GM13977 (cell line): ENCODE measurements around the gene CLCN6.

Experiments
- DNase-seq: peaks from one replicate; pipeline ENCODE4 v3.0.0; 2012; ENCODE audit warnings: low spot score
- in situ Hi-C: fragments of 300-500 bp; cut with MboI; formaldehyde crosslinking; loops from one replicate; pipeline ENCODE4 v1.12.0; 2022; ENCODE audit warnings: low sequenced_read_pairs, low pct_unique_long_range_greater_than_20kb, mixed read lengths, inconsistent platforms; ENCODE audit not compliant: unreplicated experiment
- TF ChIP-seq, protein P1 (sequence below): IDR thresholded peaks from 2 replicates; pipeline ENCODE4 v1.5.1; 2012; ENCODE audit warnings: mild to moderate bottlenecking, control low read depth; ENCODE audit not compliant: insufficient read depth; ENCODE audit errors: extremely low read depth, missing control alignments

The CLCN6 gene

DNA sequence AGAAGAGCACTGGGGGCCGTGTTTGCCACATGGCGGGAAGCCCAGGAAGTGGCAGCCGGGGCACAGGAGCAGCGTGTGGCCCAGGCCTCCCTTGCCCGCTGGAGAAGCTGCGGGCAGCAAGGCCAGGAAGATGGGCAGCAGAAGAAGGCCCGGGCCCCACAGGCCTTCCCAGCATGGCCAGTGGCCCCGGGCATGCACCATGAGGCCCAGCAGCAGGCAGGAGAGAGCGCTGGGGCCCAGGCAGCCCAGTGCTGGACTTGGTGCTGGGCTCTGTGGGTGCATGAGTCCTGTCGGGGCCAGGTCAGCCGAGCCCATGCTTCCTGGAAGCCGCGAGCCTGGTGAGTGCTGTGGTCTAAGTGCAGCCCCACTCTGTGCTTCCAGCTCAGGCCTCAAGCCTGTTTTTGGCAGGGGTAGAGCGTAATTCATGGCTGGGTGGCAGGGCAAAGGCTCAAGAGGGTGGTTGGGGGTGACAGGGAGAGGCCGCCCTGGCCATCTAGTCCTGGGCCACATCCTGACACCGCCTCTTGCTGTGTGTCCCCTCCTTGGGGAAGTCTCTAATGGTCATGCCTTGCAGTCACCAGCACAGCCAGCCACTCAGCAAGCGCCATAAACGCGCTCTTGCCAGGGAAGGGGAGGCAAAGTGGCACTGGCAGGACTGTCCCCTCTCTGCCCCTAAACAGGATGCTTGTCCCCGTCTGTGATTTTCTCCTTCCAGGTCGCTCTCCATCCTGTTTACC is 21.6 kb upstream of the CLCN6 start:
- no peak for DNase-seq
- TF ChIP-seq, protein P1, sequence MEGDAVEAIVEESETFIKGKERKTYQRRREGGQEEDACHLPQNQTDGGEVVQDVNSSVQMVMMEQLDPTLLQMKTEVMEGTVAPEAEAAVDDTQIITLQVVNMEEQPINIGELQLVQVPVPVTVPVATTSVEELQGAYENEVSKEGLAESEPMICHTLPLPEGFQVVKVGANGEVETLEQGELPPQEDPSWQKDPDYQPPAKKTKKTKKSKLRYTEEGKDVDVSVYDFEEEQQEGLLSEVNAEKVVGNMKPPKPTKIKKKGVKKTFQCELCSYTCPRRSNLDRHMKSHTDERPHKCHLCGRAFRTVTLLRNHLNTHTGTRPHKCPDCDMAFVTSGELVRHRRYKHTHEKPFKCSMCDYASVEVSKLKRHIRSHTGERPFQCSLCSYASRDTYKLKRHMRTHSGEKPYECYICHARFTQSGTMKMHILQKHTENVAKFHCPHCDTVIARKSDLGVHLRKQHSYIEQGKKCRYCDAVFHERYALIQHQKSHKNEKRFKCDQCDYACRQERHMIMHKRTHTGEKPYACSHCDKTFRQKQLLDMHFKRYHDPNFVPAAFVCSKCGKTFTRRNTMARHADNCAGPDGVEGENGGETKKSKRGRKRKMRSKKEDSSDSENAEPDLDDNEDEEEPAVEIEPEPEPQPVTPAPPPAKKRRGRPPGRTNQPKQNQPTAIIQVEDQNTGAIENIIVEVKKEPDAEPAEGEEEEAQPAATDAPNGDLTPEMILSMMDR: no peak
- in situ Hi-C loops: no loop called here

DNA sequence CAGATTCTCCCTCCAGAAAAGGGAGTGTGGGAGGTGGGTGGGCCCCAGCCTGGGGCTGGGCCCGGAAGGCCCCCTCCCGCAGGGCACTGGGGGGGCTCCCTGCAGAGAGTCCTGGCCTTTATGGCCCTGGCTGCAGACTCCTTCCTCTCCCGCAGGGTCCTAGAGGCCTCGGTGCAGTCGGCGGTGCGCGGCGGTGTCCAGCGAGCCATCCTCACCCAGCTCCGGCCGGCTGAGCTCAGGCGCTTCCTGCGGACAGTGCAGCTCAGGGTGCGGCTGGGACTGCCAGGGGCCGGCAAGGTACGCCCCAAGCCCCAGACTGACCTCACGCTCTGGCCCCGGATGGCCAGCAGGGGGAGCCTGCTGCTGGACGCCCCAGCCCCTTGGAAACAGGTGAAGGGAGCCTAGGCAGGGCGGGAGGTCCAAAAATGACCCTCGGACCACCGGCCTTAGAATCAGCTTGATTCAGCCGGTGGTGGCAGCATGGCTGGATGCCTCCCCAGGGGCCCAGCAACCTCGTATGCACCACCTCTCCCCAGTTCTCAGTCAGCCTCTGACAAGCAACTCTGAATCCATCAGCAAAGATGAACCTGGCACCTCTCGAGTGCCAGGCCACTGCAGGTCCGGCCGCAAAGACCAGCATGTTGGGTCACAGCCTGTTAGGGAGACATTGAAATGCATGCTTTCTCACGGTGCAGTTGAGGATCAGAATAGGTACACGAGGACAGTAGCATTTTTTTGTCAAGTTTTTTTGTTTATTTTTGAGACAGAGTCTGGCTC is 20.8 kb upstream of the CLCN6 start:
- TF ChIP-seq, protein P1: peak; percentile 94
- in situ Hi-C loops: no loop called here
- peak; percentile 85 for DNase-seq

DNA sequence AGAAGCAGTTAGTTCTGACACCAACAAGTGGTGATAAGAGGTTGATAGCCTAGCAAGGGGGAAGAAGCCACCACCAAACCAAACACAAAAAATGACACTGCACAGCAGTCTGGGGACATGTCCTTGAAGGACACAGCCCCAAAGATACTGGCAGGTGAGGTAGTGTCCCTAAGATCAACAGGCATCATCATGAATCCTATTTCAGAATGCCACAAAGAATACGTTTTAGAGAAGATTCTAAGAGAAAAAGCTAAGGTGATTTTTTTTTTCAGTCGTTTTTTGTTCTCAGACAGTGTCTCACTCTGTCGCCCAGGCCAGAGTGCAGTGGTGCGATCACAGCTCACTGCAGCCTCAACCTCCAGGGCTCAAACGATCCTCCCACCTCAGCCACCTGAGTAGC is 19.8 kb upstream of the CLCN6 start:
- in situ Hi-C loops: no loop called here
- DNase-seq: no peak
- TF ChIP-seq, protein P1: no peak

DNA sequence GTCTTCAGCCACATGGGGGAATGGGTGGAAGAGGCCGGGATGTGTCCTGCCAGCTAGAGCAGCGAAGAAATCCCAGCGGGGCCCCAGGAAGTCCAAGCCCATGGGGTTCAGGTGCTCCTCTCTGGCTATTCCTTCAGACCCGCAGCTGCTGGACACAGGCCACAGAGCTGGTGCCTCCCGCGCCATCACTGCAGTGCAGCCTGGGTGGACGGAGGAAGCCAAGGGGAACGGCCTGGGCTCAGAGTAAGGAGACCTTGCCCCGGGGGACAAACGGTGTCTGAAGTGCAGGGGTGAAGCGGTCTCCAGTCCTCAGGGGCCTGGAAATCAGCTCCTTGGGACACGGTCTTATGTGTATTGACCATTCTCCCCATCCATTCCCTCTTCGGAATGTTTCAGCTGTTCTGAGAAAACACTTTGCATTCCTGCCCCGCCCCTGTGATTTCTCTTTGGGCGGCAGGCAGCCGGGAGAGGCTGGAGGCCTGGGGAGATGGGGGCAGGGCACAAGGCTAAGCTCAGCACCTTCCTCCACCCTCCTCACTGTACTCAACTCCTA is 18.7 kb upstream of the CLCN6 start:
- DNase-seq: no peak
- TF ChIP-seq, protein P1: no peak
- in situ Hi-C loops: no loop called here

DNA sequence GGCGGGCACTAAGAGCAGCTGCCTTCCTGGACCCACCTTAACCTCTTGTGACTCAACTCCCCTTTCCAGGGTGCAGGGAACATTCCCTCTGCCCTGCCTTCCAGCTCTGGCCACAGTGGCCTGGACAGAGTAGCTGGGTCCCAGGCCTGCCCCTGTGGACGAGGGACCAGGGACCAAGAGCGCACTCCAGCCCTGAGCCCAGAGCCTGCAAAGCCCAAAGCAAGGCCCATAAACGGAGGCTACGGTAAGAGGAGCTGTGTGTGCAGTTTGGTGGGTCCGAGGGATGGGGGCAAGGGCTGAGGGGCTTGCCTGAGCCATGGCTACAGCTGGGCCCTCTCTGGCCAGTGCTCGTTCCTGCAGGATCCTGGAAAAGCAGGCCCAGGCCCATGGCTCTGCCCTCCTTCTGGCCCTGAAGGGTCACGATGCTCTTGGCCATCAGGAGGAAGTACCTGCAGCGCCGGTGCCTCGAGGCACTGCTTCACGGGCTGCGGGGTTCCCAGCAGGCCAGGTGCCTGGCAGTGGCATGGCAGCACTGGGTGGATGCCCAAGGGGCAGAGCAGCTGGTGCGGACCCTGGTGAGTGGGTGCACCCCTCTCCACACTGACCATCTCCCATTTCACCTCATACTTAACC is 18.1 kb upstream of the CLCN6 start:
- no peak for DNase-seq
- in situ Hi-C loops: no loop called here
- TF ChIP-seq, protein P1: no peak

DNA sequence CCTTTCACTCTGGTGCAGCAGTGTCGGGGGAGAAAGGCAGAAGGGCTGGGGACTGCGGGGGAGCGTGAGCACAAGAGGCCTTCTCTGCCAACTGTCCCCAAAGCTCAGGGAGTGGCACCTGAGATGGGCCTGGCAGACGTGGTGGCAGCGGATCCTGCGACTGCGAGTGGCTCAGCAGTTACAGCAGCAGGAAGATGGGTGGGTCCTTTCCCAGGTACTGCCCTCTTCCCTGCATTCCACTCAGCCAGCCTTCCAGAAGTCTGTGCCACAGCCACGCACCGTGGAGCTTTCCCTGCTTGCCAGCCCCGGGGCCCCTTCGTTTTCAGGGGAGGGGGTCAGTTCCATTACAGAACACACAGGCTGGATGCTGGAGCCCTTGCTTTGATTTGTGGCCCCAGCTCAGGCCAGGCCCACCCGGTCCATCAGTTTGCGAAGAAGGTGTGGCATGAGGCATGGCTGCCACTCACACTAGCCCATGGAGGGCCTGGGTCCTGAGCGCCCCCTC is 17.4 kb upstream of the CLCN6 start:
- TF ChIP-seq, protein P1: no peak
- DNase-seq: no peak
- in situ Hi-C loops: no loop called here
